ENCODE data around the gene TTC28.
"Not testable (repeated sequence)": the region's sequence is repeated elsewhere in the genome, so short reads cannot be mapped to it uniquely, and the experiment has no call there.

The TTC28 gene

DNA sequence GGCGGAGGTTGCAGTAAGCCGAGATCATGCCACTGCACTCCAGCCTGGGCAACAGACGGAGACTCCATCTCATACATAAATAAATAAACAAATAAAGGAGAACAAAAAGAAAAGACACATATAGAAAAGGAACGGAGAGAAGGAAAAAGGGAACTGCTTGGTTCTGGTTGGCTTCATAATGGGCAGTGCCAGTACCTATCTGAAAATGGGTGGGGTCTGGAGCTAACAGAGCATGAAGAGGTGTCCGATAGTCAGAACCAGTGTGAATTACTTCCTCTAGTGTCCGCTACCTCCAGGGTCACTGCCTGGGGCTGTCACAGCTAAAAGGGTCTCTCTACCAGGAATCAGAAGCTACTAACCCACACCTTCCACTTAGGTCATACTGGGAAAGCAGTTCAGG is 27.2 kb upstream of the TTC28 start:
- Histone ChIP-seq H3K27me3 (ENCODE audit: control insufficient read depth in 1 of 2, insufficient read depth in 2 of 2, low read length in 2 of 2) (no peaks in the 10 kb centered on the region), H3K36me3 (ENCODE audit: insufficient read depth, low read length) (no peaks in the 10 kb centered on the region), H3K27ac (ENCODE audit: low read depth, low read length) (no peak overlapping the region), H3K9ac (ENCODE audit: low read length) (no peak overlapping the region), H3K4me3 (ENCODE audit: low read depth in 1 of 2, low read length in 2 of 2) (no peak overlapping the region), H3K9me3 (ENCODE audit: low read length) (no peaks in the 10 kb centered on the region), H3K4me1 (ENCODE audit: insufficient read depth, low read length) (peaks cover 4% of the 10 kb centered on the region)

DNA sequence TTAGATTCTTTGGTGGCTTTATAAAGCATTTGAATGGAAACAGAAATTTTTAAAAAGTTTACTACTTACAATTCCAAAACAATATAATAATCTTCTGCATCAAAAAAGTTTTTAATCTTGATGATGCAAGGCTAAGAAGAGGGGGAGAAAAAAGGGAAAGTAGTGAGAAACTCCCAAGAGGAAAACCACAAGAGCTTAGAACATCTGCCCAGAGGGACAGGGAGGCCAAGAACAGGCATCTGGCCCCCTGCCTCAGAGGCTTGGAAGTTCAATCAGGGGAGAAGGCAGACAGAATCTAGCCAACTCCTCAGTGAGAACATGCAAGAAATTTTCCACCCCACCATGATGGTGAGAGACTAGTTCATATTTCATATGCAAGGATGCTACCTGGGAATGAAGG is 23.8 kb upstream of the TTC28 start:
- H3K27ac ChIP-seq (ENCODE audit: low read depth, low read length): no peak overlapping the region
- H3K27me3 ChIP-seq (ENCODE audit: control insufficient read depth in 1 of 2, insufficient read depth in 2 of 2, low read length in 2 of 2): no peaks in the 10 kb centered on the region
- H3K36me3 ChIP-seq (ENCODE audit: insufficient read depth, low read length): no peaks in the 10 kb centered on the region
- H3K4me1 ChIP-seq (ENCODE audit: insufficient read depth, low read length): no peaks in the 10 kb centered on the region
- H3K9me3 ChIP-seq (ENCODE audit: low read length): no peaks in the 10 kb centered on the region
- no peak overlapping the region for H3K9ac ChIP-seq (ENCODE audit: low read length)
- no peak overlapping the region for H3K4me3 ChIP-seq (ENCODE audit: low read depth in 1 of 2, low read length in 2 of 2)

DNA sequence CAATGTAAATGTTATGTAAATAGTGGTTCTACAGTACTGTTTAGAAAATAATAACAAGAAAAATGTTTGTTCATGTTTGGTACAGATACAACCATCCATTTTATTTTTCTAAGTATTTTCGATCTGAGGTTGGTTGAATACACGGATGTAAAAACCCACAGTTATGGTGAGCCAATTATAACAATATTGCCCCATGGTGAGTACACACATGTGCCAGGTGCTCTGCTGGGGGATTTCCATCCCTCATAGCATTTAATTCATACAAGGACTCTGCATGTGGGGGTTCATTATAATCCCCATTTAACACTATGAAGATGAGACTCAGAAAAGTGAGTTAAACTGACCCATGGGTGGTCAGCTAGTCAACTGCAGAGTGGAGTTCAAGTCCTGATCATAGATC is 23.3 kb upstream of the TTC28 start:
- no peaks in the 10 kb centered on the region for H3K36me3 ChIP-seq (ENCODE audit: insufficient read depth, low read length)
- no peaks in the 10 kb centered on the region for H3K9me3 ChIP-seq (ENCODE audit: low read length)
- no peak overlapping the region for H3K4me3 ChIP-seq (ENCODE audit: low read depth in 1 of 2, low read length in 2 of 2)
- no peak overlapping the region for H3K27ac ChIP-seq (ENCODE audit: low read depth, low read length)
- H3K4me1 ChIP-seq (ENCODE audit: insufficient read depth, low read length): no peaks in the 10 kb centered on the region
- no peaks in the 10 kb centered on the region for H3K27me3 ChIP-seq (ENCODE audit: control insufficient read depth in 1 of 2, insufficient read depth in 2 of 2, low read length in 2 of 2)
- H3K9ac ChIP-seq (ENCODE audit: low read length): no peak overlapping the region

DNA sequence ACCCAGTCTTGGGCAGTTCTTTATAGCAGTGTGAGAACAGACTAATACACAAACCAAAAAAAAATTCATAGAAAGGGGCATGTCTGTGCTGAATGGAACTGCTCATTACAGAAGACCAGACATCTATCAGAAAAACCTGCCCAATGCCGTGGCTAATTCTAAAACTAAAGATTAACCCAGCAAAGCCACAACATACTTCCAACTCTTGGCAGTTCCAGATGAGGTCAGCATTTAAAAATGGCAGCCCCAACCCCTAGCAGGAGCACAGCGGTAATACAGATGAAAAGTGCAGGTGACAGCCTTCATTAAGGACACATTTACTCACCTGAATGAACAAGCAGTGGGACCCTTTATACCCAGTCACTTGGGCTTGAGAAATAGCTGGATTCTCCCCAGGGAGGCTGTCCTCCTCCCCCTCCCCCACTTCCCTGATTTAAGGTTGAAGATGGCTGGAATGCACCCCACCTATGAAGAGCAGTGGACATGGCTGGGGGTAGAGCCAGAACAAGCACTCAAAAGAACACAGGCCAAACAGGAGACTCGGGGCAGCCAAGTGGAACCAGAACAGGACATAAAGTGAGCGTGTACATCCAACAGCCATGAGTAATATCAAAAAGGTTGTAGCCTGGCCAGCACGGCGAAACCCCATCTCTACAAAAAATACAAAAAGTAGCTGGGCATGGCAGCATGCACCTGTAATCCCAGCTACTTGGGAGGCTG is 13.6 kb upstream of the TTC28 start:
- not testable (repeated sequence) for H3K9me3 ChIP-seq (ENCODE audit: low read length); H3K27me3 ChIP-seq (ENCODE audit: control insufficient read depth in 1 of 2, insufficient read depth in 2 of 2, low read length in 2 of 2); H3K27ac ChIP-seq (ENCODE audit: low read depth, low read length); H3K4me3 ChIP-seq (ENCODE audit: low read depth in 1 of 2, low read length in 2 of 2); H3K36me3 ChIP-seq (ENCODE audit: insufficient read depth, low read length); H3K4me1 ChIP-seq (ENCODE audit: insufficient read depth, low read length); H3K9ac ChIP-seq (ENCODE audit: low read length)

DNA sequence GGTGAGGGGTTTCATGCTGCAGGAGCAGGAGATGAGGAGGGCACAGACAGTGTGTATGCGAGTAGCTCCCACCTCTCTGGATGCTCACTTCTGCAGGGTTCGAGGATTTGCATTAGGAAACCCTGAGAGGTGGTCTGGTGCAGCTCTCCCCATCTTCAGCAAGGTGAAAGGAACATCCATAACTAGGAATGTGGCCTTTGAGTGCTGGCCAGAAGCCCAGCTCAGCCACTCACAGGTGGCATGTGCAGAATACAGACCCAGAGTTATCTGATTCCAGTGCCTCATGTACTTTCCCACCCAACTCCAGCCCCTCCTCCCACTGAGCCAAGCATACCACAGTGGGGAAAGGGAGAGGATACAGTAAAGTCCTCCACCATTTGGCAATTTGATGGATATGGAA is 10.2 kb upstream of the TTC28 start:
- H3K4me1 ChIP-seq (ENCODE audit: insufficient read depth, low read length); H3K27ac ChIP-seq (ENCODE audit: low read depth, low read length); H3K4me3 ChIP-seq (ENCODE audit: low read depth in 1 of 2, low read length in 2 of 2); H3K36me3 ChIP-seq (ENCODE audit: insufficient read depth, low read length); H3K9me3 ChIP-seq (ENCODE audit: low read length); H3K9ac ChIP-seq (ENCODE audit: low read length); H3K27me3 ChIP-seq (ENCODE audit: control insufficient read depth in 1 of 2, insufficient read depth in 2 of 2, low read length in 2 of 2): not testable (repeated sequence)

DNA sequence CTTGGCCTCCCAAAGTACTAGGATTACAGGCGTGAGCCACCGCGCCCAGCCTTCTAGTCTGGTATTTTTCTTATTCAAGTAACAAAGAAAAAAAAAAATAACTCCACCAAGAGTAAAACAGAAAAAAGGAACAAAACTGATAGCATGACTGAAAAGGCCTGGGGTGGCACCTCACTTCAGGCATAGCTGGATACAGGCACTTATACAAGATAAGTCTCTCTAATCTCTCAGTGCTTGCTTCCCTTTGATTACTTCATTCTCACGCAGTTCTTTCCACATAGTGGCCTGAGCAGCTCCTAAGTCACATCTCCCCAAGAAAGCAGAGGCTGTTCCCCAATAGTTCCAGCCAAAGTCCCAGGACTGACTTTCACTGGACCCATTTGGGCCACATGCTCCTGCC is 3.3 kb upstream of the TTC28 start:
- not testable (repeated sequence) for H3K36me3 ChIP-seq (ENCODE audit: insufficient read depth, low read length); H3K9ac ChIP-seq (ENCODE audit: low read length); H3K27ac ChIP-seq (ENCODE audit: low read depth, low read length); H3K9me3 ChIP-seq (ENCODE audit: low read length); H3K4me3 ChIP-seq (ENCODE audit: low read depth in 1 of 2, low read length in 2 of 2); H3K4me1 ChIP-seq (ENCODE audit: insufficient read depth, low read length); H3K27me3 ChIP-seq (ENCODE audit: control insufficient read depth in 1 of 2, insufficient read depth in 2 of 2, low read length in 2 of 2)

DNA sequence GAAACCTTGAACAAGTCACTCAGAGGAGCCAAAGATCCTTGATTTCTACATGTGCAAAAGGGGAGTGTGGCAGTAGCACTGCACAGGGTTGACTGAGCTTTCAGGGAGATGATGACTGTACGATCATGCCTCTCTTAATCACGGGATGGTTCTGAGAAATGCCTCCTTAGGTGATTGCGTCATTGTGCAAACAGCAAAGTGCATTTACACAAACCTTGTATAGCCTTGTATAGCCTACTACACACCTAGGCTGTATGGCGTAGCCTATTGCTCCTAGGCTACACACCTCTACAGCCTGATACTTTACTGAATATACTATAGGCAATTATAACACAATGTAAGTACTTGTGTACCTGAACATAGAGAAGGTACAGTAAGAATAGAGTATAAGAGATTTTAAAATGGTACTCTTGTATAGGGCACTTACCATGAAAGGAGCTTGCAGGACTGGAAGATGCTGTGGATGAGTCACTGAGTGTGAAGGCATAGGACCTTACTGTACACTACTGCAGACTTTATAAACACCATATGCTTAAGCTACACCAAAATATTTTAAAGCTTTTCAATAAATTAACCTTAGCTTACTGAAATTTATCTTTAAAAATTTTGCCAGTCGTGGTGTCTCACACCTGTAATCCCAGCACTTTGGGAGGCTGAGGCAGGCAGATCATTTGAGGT is 1.3 kb upstream of the TTC28 start:
- not testable (repeated sequence) for H3K4me3 ChIP-seq (ENCODE audit: low read depth in 1 of 2, low read length in 2 of 2); H3K9me3 ChIP-seq (ENCODE audit: low read length); H3K27me3 ChIP-seq (ENCODE audit: control insufficient read depth in 1 of 2, insufficient read depth in 2 of 2, low read length in 2 of 2); H3K4me1 ChIP-seq (ENCODE audit: insufficient read depth, low read length); H3K9ac ChIP-seq (ENCODE audit: low read length); H3K27ac ChIP-seq (ENCODE audit: low read depth, low read length); H3K36me3 ChIP-seq (ENCODE audit: insufficient read depth, low read length)

DNA sequence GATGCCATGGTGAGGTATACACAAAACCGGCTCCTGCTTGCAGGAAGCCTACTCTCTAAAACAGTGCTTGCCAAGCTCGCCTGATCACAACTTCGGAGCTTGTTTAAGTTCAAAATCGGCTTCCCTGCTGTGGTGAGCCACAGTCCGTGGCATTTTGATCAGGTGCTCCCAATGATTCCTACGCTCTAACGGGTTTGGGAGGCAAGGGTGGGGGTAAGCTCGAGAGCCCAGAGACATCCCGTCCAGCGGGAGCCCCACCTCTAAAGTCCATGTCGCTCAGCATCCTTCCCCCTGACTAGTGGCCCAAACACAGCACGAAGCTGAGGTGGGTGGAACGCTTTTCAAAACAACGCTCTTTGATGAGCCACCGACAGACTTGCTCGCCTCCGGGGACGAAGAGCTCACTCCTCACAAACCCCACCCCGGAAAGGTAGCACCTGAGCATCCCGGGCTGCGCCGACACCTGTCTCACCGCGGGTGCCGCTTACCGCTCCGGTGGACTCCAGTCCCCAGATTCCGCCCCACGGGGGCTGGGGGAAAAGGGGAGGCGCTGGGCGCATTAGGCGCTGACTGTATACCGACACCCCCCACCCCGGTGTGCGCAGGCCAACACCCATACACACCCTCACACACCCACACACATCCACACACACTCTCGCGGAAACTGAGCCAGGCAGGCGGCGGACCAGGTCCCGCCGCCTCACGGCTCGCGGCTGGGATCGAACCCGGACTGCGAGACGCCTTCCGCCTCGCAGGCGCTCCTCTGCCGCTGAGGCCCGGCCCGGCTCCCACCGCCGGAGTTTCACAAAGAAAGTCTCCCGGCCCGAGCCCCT is 646 bp downstream of the TTC28 start:
- Histone ChIP-seq H3K9ac (ENCODE audit: low read length) (peak overlapping the region; percentile 39), H3K4me3 (ENCODE audit: low read depth in 1 of 2, low read length in 2 of 2) (peak overlapping the region; percentile 74 to 85)
- H3K9me3 ChIP-seq (ENCODE audit: low read length); H3K27ac ChIP-seq (ENCODE audit: low read depth, low read length); H3K4me1 ChIP-seq (ENCODE audit: insufficient read depth, low read length); H3K36me3 ChIP-seq (ENCODE audit: insufficient read depth, low read length); H3K27me3 ChIP-seq (ENCODE audit: control insufficient read depth in 1 of 2, insufficient read depth in 2 of 2, low read length in 2 of 2): not testable (repeated sequence)

DNA sequence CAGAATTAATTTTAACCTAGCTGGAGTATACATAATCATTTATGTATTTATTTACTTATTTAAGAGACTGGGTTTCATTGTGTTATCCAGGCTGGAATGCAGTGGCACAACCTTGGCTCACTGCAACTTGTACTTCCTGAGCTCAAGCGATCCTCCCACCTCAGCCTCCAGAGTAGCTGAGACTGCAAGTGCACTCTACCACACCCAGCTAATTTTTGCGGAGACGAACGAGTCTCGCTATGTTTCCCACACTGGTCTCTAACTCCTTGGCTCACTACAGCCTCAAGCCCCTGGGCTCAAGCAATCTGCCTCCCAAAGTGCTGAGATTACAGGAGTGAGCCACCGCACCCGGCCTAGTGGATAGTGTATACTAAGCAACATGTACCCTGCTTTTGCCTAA is 1.5 kb downstream of the TTC28 start:
- H3K4me1 ChIP-seq (ENCODE audit: insufficient read depth, low read length); H3K9me3 ChIP-seq (ENCODE audit: low read length); H3K27ac ChIP-seq (ENCODE audit: low read depth, low read length); H3K27me3 ChIP-seq (ENCODE audit: control insufficient read depth in 1 of 2, insufficient read depth in 2 of 2, low read length in 2 of 2); H3K36me3 ChIP-seq (ENCODE audit: insufficient read depth, low read length); H3K9ac ChIP-seq (ENCODE audit: low read length): not testable (repeated sequence)
- H3K4me3 ChIP-seq (ENCODE audit: low read depth in 1 of 2, low read length in 2 of 2): peak overlapping the region in 1 of 2 donors; percentile 85

DNA sequence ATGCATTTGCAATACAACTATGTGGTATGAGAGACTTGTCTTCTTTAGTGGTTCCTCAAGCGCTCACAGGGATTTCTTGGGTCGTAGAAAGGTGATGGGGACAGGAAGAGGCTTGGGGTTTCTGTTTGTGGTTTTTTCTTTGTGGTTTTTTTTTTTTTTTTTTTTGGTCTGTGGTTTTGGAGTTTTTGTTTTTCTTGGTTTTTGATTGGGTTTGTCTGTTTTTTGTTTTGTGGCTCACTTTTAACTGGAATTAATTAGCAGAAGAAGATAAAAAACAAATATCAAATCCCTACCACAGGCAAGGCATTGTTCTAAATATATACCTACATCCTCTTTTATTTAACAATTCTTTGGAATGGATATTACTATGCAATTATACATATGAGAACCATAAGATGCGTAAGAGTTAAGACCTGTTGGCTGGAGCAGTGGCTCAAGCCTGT is 5.5 kb downstream of the TTC28 start:
- Histone ChIP-seq H3K27me3 (ENCODE audit: control insufficient read depth in 1 of 2, insufficient read depth in 2 of 2, low read length in 2 of 2) (no peaks in the 10 kb centered on the region), H3K4me3 (ENCODE audit: low read depth in 1 of 2, low read length in 2 of 2) (no peak overlapping the region), H3K9ac (ENCODE audit: low read length) (no peak overlapping the region), H3K4me1 (ENCODE audit: insufficient read depth, low read length) (no peaks in the 10 kb centered on the region), H3K36me3 (ENCODE audit: insufficient read depth, low read length) (no peaks in the 10 kb centered on the region), H3K9me3 (ENCODE audit: low read length) (no peaks in the 10 kb centered on the region), H3K27ac (ENCODE audit: low read depth, low read length) (no peak overlapping the region)

DNA sequence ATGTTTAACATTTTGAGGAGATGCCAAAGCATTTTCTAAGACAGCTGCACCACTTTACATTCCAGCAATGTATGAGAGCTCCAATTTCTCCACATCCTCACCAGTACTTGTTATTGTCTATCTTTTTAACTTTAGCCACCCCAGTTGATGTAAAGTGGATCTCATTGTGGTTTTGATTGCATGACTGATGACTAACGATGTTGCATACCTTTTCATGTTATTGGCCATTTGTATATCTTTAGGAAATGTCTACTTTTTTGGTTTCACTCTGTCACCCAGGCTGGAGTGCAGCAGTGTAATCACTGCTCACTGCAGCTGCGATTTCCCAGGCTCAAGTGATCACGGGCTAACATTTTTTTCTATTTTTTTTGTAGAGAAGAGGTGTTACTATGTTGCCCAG is 8.9 kb downstream of the TTC28 start:
- Histone ChIP-seq H3K9ac (ENCODE audit: low read length) (no peak overlapping the region), H3K4me1 (ENCODE audit: insufficient read depth, low read length) (no peaks in the 10 kb centered on the region), H3K9me3 (ENCODE audit: low read length) (no peaks in the 10 kb centered on the region), H3K36me3 (ENCODE audit: insufficient read depth, low read length) (no peaks in the 10 kb centered on the region), H3K27ac (ENCODE audit: low read depth, low read length) (no peak overlapping the region), H3K4me3 (ENCODE audit: low read depth in 1 of 2, low read length in 2 of 2) (no peak overlapping the region), H3K27me3 (ENCODE audit: control insufficient read depth in 1 of 2, insufficient read depth in 2 of 2, low read length in 2 of 2) (no peaks in the 10 kb centered on the region)

Measured in muscle layer of colon (tissue), 2 donors.